H1 (cell line): Measurements from ENCODE around the gene IGSF9. TPM values are rescaled to one million over a fixed set of nuclear protein-coding genes. Genes with fewer than 3 reads are reported as not detected.

ENCODE experiments used
- KDM4A ChIP-seq: IDR thresholded peaks from one replicate; pipeline ENCODE4 v1.7.1; 2012; ENCODE audit warnings: low read depth, mild to moderate bottlenecking, moderate library complexity, low read length, inconsistent platforms; ENCODE audit not compliant: severe bottlenecking
- polyA plus RNA-seq, 7 experiments: library from polyadenylated mRNA; depleted of rRNA in 3 of 7; stranded (reverse) in 5 of 7; unstranded in 2 of 7; fragments of >200 nt in 5 of 7; fragments of 200-250 nt in 2 of 7; gene quantifications; 1 replicate in 5 of 7; 2 replicates in 1 of 7; 4 replicates in 1 of 7; pipeline versions ENCODE4 v1.2.1 to v1.2.3, GENCODE V29; 2011 to 2013; ENCODE audit warnings: missing spikeins in 2 of 7, mixed read lengths in 2 of 7
- total RNA-seq: library from RNA; stranded (reverse); fragmentation: NEBNext Ultra II Directional; extraction: Animal tissue kit (Norgen Biotek cat#: 25700); gene quantifications from 2 replicates; pipeline ENCODE4 v1.2.1, GENCODE V29; 2021

Gene IGSF9
- total and polyA plus RNA-seq, 2 of the 8 experiments (the other 6 are each of a cell fraction or from before 2014, with no cell fraction given), result 10.9 to 28.1 TPM

DNA sequence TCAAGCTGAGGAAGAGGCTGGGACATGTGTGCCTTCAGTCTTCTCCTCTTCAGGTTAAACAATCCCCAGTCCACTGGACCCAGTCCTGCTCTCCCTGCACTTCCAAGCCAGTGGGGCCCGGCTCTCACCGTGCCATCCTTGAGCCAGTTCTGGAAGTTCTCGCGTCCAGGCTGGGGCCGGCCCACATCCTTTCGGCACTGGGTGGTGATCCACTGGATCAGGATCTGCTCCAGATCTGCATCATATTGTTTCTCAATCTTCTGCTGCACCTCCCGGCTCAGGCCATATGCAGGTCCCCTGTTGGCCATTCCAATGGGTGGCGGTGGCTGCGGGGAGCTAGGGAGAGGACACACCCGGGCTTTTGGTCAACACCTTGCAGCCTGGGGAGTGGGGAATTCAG, 25.2 kb downstream of the IGSF9 start (continued):
- no peak for TF ChIP-seq KDM4A
